GM23338 (cell line): ENCODE results near the gene RIT1. TPM values are rescaled to one million over a fixed set of nuclear protein-coding genes. Genes with fewer than 3 reads are reported as not detected.

ENCODE experiments used
- ATAC-seq: fragments of 200-7000 bp; cut with Tn5 transposase; 3 replicates; pipeline ENCODE4 v1.9.1; 2020
- DNase-seq: peaks from one replicate; pipeline ENCODE4 v3.0.0-alpha.2; 2015; ENCODE audit warnings: low spot score
- H2AFZ ChIP-seq: fragments of 200-600 bp; sonication (generic); 2 replicates; pipeline ENCODE4 v1.8.0; 2016; ENCODE audit warnings: antibody characterized with exemption, mild to moderate bottlenecking, moderate library complexity
- H3F3A ChIP-seq: fragments of 200-600 bp; sonication (generic); replicated peaks from 2 replicates; pipeline ENCODE4 v1.8.0; 2017; ENCODE audit warnings: antibody characterized with exemption, mixed run types, low read depth
- H3K27ac ChIP-seq: fragments of 200-600 bp; sonication (generic); 2 replicates; pipeline ENCODE4 v1.6.1; 2016; ENCODE audit warnings: low read depth
- H3K27me3 ChIP-seq: fragments of 200-600 bp; sonication (generic); 2 replicates; pipeline ENCODE4 v1.8.0; 2016; ENCODE audit warnings: mild to moderate bottlenecking, mixed run types, moderate library complexity; ENCODE audit not compliant: insufficient read depth
- H3K36me3 ChIP-seq: fragments of 200-600 bp; sonication (generic); 2 replicates; pipeline ENCODE4 v1.8.0; 2016; ENCODE audit warnings: mild to moderate bottlenecking; ENCODE audit not compliant: insufficient read depth
- H3K4me1 ChIP-seq: fragments of 200-600 bp; sonication (generic); 2 replicates; pipeline ENCODE4 v1.8.0; 2016; ENCODE audit warnings: mild to moderate bottlenecking, moderate library complexity; ENCODE audit not compliant: insufficient read depth
- H3K4me2 ChIP-seq: fragments of 200-600 bp; sonication (generic); 2 replicates; pipeline ENCODE4 v1.7.1; 2017; ENCODE audit warnings: mixed run types
- H3K4me3 ChIP-seq: fragments of 200-600 bp; sonication (generic); 2 replicates; pipeline ENCODE4 v1.6.1; 2016; ENCODE audit warnings: mixed run types
- H3K79me2 ChIP-seq: fragments of 200-600 bp; sonication (generic); replicated peaks from 2 replicates; pipeline ENCODE4 v1.8.0; 2017; ENCODE audit warnings: mild to moderate bottlenecking; ENCODE audit not compliant: insufficient read depth
- H3K9me2 ChIP-seq: fragments of 200-600 bp; sonication (generic); 2 replicates; pipeline ENCODE4 v1.8.0; 2017; ENCODE audit not compliant: insufficient read depth
- H4K20me1 ChIP-seq: fragments of 200-600 bp; sonication (generic); replicated peaks from 2 replicates; pipeline ENCODE4 v1.8.0; 2017; ENCODE audit warnings: mild to moderate bottlenecking; ENCODE audit not compliant: insufficient read depth
- H3K27ac Mint-ChIP-seq: 2 replicates; pipeline ENCODE4 v1.8.0; 2020; ENCODE audit warnings: inconsistent platforms, mild to moderate bottlenecking, moderate library complexity, mixed read lengths
- H3K27me3 Mint-ChIP-seq: 3 replicates; pipeline ENCODE4 v1.8.0; 2022; ENCODE audit warnings: low read depth, mild to moderate bottlenecking, moderate library complexity, mixed read lengths, inconsistent platforms; ENCODE audit not compliant: insufficient read depth, poor library complexity
- H3K36me3 Mint-ChIP-seq: 3 replicates; pipeline ENCODE4 v1.8.0; 2021; ENCODE audit warnings: low read depth, mild to moderate bottlenecking, inconsistent platforms, moderate library complexity, mixed read lengths
- H3K4me1 Mint-ChIP-seq: 3 replicates; pipeline ENCODE4 v1.8.0; 2020; ENCODE audit warnings: mild to moderate bottlenecking, inconsistent platforms, mixed read lengths
- H3K4me3 Mint-ChIP-seq: 3 replicates; pipeline ENCODE4 v1.8.0; 2021; ENCODE audit warnings: moderate library complexity, mild to moderate bottlenecking, inconsistent platforms, mixed read lengths
- H3K9me3 Mint-ChIP-seq: 3 replicates; pipeline ENCODE4 v1.8.0; 2020; ENCODE audit warnings: moderate library complexity, mild to moderate bottlenecking, inconsistent platforms, mixed read lengths
- CREB1 ChIP-seq: fragments of 250-450 bp; sonication (Bioruptor Pico); IDR thresholded peaks from 2 replicates; pipeline ENCODE4 v1.5.0; 2020; ENCODE audit warnings: low read depth, mild to moderate bottlenecking, moderate library complexity
- ETS1 ChIP-seq: IDR thresholded peaks from 2 replicates; pipeline ENCODE4 v1.6.1; 2016; ENCODE audit warnings: antibody characterized with exemption
- EZH2 ChIP-seq: fragments of 200-600 bp; sonication (generic); IDR thresholded peaks from one replicate; pipeline ENCODE4 v1.8.0; 2017; ENCODE audit warnings: antibody characterized with exemption, mild to moderate bottlenecking, low read depth; ENCODE audit not compliant: unreplicated experiment
- EZH2phosphoT487 ChIP-seq: fragments of 200-600 bp; sonication (generic); IDR thresholded peaks from one replicate; pipeline ENCODE4 v1.8.1; 2018; ENCODE audit warnings: antibody characterized with exemption; ENCODE audit not compliant: unreplicated experiment
- JUNB ChIP-seq: IDR thresholded peaks from one replicate; pipeline ENCODE4 v1.6.1; 2016; ENCODE audit warnings: antibody characterized with exemption; ENCODE audit not compliant: unreplicated experiment
- NANOG ChIP-seq: IDR thresholded peaks from 2 replicates; pipeline ENCODE4 v1.6.1; 2016; ENCODE audit warnings: antibody characterized with exemption, borderline replicate concordance
- POLR2AphosphoS5 ChIP-seq: IDR thresholded peaks from 2 replicates; pipeline ENCODE4 v1.6.1; 2016; ENCODE audit warnings: antibody characterized with exemption, low read depth
- REST ChIP-seq: IDR thresholded peaks from one replicate; pipeline ENCODE4 v1.6.1; 2018; ENCODE audit warnings: antibody characterized with exemption; ENCODE audit not compliant: unreplicated experiment
- STAT1 ChIP-seq: IDR thresholded peaks from one replicate; pipeline ENCODE4 v1.6.1; 2016; ENCODE audit warnings: antibody characterized with exemption; ENCODE audit not compliant: unreplicated experiment
- ZNF114 ChIP-seq: fragments of 250-450 bp; sonication (Bioruptor Pico); IDR thresholded peaks from 2 replicates; pipeline ENCODE4 v1.5.0; 2020; ENCODE audit warnings: mild to moderate bottlenecking, moderate library complexity
- ZNF331 ChIP-seq: fragments of 250-450 bp; sonication (Bioruptor Pico); IDR thresholded peaks from 2 replicates; pipeline ENCODE4 v1.5.0; 2020; ENCODE audit warnings: low read depth, mild to moderate bottlenecking, moderate library complexity
- polyA plus RNA-seq: library from polyadenylated mRNA; unstranded; fragments of >200 nt; fragmentation: Nextera tagmentation; extraction: Ambion mirVana; gene quantifications from 2 replicates; pipeline ENCODE4 v1.2.1, GENCODE V29; 2016
- total RNA-seq: library from RNA; depleted of rRNA; stranded (reverse); fragments of >200 nt; shearing (Covaris generic); gene quantifications from 2 replicates; pipeline ENCODE4 v1.2.3, GENCODE V29; 2014
- TF ChIP-seq, protein P1 (sequence below), 2 experiments: fragments of 200-600 bp in 1 of 2; sonication (generic) in 1 of 2; conservative IDR thresholded peaks; 2 replicates each; pipeline versions ENCODE4 v1.5.1 to v1.6.1; 2016 to 2017; ENCODE audit warnings: antibody characterized with exemption in 2 of 2, low read depth in 2 of 2, mild to moderate bottlenecking in 2 of 2, moderate library complexity in 1 of 2
- TF ChIP-seq, protein P2 (sequence below): fragments of 250-450 bp; sonication (Bioruptor Pico); IDR thresholded peaks from 2 replicates; pipeline ENCODE4 v1.5.0; 2020; ENCODE audit warnings: mild to moderate bottlenecking, moderate library complexity

Gene RIT1
- total and polyA plus RNA-seq, 2 experiments from 2014 or later = 21.5 to 24.4 TPM

DNA sequence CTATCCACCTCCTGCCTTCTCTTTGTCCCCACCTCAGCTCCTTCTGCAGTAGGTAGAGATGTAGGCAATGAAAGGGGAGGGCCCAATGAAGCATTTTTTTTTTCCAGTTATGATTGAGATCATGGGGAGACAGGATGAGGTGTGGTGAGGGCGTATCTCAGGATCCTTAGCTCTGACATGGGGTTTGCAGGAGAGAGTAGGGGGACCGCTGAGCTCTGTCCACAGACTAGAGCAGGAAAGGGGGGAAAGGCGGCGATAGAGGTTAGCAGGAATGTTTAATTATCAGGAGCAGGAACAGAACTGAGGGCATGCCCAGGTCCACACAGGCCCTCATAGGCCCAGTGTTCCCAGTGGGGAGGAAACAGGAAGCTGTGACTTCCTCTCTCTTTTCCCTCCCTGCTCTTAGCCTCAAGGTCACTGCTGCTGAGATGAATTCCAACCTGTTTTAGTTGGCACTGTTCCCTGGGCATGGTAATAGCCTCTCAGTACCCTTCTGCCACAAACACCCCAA lies 29.4 kb upstream of the RIT1 start:
- no peak overlapping the region for H3K4me3 Mint-ChIP-seq
- peaks cover 39% of the 10 kb centered on the region for H3K4me1 Mint-ChIP-seq

More for the DNA sequence above, 29.4 kb upstream of the RIT1 start:
- no peak for TF ChIP-seq ETS1
- TF ChIP-seq, protein P1, sequence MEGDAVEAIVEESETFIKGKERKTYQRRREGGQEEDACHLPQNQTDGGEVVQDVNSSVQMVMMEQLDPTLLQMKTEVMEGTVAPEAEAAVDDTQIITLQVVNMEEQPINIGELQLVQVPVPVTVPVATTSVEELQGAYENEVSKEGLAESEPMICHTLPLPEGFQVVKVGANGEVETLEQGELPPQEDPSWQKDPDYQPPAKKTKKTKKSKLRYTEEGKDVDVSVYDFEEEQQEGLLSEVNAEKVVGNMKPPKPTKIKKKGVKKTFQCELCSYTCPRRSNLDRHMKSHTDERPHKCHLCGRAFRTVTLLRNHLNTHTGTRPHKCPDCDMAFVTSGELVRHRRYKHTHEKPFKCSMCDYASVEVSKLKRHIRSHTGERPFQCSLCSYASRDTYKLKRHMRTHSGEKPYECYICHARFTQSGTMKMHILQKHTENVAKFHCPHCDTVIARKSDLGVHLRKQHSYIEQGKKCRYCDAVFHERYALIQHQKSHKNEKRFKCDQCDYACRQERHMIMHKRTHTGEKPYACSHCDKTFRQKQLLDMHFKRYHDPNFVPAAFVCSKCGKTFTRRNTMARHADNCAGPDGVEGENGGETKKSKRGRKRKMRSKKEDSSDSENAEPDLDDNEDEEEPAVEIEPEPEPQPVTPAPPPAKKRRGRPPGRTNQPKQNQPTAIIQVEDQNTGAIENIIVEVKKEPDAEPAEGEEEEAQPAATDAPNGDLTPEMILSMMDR (conservative IDR thresholded peaks at IDR 0.05; ENCODE audit: low read depth in 2 of 2) = no peak
- no peak for TF ChIP-seq ZNF331
- no peak for TF ChIP-seq STAT1
- TF ChIP-seq REST = no peak
- TF ChIP-seq EZH2 = no peak
- no peak for TF ChIP-seq CREB1 (CRISPR knock-in tag)
- no peak for TF ChIP-seq POLR2AphosphoS5
- no peak for TF ChIP-seq EZH2phosphoT487
- no peak for TF ChIP-seq NANOG
- TF ChIP-seq, protein P2, sequence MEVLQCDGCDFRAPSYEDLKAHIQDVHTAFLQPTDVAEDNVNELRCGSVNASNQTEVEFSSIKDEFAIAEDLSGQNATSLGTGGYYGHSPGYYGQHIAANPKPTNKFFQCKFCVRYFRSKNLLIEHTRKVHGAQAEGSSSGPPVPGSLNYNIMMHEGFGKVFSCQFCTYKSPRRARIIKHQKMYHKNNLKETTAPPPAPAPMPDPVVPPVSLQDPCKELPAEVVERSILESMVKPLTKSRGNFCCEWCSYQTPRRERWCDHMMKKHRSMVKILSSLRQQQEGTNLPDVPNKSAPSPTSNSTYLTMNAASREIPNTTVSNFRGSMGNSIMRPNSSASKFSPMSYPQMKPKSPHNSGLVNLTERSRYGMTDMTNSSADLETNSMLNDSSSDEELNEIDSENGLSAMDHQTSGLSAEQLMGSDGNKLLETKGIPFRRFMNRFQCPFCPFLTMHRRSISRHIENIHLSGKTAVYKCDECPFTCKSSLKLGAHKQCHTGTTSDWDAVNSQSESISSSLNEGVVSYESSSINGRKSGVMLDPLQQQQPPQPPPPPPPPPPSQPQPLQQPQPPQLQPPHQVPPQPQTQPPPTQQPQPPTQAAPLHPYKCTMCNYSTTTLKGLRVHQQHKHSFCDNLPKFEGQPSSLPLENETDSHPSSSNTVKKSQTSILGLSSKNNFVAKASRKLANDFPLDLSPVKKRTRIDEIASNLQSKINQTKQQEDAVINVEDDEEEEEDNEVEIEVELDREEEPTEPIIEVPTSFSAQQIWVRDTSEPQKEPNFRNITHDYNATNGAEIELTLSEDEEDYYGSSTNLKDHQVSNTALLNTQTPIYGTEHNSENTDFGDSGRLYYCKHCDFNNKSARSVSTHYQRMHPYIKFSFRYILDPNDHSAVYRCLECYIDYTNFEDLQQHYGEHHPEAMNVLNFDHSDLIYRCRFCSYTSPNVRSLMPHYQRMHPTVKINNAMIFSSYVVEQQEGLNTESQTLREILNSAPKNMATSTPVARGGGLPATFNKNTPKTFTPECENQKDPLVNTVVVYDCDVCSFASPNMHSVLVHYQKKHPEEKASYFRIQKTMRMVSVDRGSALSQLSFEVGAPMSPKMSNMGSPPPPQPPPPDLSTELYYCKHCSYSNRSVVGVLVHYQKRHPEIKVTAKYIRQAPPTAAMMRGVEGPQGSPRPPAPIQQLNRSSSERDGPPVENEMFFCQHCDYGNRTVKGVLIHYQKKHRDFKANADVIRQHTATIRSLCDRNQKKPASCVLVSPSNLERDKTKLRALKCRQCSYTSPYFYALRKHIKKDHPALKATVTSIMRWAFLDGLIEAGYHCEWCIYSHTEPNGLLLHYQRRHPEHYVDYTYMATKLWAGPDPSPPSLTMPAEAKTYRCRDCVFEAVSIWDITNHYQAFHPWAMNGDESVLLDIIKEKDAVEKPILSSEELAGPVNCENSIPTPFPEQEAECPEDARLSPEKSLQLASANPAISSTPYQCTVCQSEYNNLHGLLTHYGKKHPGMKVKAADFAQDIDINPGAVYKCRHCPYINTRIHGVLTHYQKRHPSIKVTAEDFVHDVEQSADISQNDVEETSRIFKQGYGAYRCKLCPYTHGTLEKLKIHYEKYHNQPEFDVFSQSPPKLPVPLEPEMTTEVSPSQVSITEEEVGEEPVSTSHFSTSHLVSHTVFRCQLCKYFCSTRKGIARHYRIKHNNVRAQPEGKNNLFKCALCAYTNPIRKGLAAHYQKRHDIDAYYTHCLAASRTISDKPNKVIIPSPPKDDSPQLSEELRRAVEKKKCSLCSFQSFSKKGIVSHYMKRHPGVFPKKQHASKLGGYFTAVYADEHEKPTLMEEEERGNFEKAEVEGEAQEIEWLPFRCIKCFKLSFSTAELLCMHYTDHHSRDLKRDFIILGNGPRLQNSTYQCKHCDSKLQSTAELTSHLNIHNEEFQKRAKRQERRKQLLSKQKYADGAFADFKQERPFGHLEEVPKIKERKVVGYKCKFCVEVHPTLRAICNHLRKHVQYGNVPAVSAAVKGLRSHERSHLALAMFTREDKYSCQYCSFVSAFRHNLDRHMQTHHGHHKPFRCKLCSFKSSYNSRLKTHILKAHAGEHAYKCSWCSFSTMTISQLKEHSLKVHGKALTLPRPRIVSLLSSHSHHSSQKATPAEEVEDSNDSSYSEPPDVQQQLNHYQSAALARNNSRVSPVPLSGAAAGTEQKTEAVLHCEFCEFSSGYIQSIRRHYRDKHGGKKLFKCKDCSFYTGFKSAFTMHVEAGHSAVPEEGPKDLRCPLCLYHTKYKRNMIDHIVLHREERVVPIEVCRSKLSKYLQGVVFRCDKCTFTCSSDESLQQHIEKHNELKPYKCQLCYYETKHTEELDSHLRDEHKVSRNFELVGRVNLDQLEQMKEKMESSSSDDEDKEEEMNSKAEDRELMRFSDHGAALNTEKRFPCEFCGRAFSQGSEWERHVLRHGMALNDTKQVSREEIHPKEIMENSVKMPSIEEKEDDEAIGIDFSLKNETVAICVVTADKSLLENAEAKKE (CRISPR knock-in tag) = no peak
- no peak for TF ChIP-seq JUNB
- no peak for TF ChIP-seq ZNF114 (CRISPR knock-in tag)
- DNase-seq = no peak
- Histone ChIP-seq H3K27ac (no peak overlapping the region), H3K4me2 (no peak overlapping the region), H3K27me3 (no peaks in the 10 kb centered on the region), H3K4me3 (no peak overlapping the region), H4K20me1 (no peaks in the 10 kb centered on the region), H3F3A (no peaks in the 10 kb centered on the region), H3K4me1 (peaks cover 6% of the 10 kb centered on the region; the same call in 1 of the 2 replicates), H3K9me2 (no peaks in the 10 kb centered on the region), H2AFZ (no peak overlapping the region), H3K79me2 (no peaks in the 10 kb centered on the region), H3K36me3 (no peaks in the 10 kb centered on the region)
- ATAC-seq = no peak
- H3K9me3 Mint-ChIP-seq = no peaks in the 10 kb centered on the region; the same call in 2 of the 3 replicates
- peaks cover 25% of the 10 kb centered on the region for H3K27me3 Mint-ChIP-seq
- peak overlapping the region; percentile 72 for H3K27ac Mint-ChIP-seq
- no peaks in the 10 kb centered on the region; the same call in 2 of the 3 replicates for H3K36me3 Mint-ChIP-seq
